Ecto neural progenitor cell (in vitro differentiated cells): ENCODE results near the gene NUTM2D.
"Not testable (repeated sequence)": the region's sequence is repeated elsewhere in the genome, so short reads cannot be mapped to it uniquely, and the experiment has no call there.

ENCODE experiments used
- DNase-seq: peaks from one replicate; pipeline ENCODE4 v3.0.0-alpha.2; 2018; ENCODE audit warnings: low spot score

NUTM2D gene

GRCh38 chr10:87357444-87357843 lies at the start of gene NUTM2D:
TSS of gene NUTM2D (plus strand) at chr10:87357744. CDS start at chr10:87358266, 522 bp downstream.
- DNase-seq: not testable (repeated sequence)

GRCh38 chr10:87308702-87309101 lies 48.8 kb upstream of the NUTM2D start:
- not testable (repeated sequence) for DNase-seq

GRCh38 chr10:87309657-87310056 lies 47.9 kb upstream of the NUTM2D start:
- not testable (repeated sequence) for DNase-seq

- not testable (repeated sequence) for DNase-seq
These were observed 46.0 kb upstream of the NUTM2D start for GRCh38 chr10:87311521-87311920.

- DNase-seq: not testable (repeated sequence)
These were observed 43.7 kb upstream of the NUTM2D start for GRCh38 chr10:87313649-87314359.

- not testable (repeated sequence) for DNase-seq
These were observed 43.1 kb upstream of the NUTM2D start for GRCh38 chr10:87314360-87314973.

GRCh38 chr10:87321505-87321904 lies 36.0 kb upstream of the NUTM2D start:
- DNase-seq: not testable (repeated sequence)

- not testable (repeated sequence) for DNase-seq
These were observed 33.0 kb upstream of the NUTM2D start for GRCh38 chr10:87324559-87324958.

- DNase-seq: not testable (repeated sequence)
These were observed 29.6 kb upstream of the NUTM2D start for GRCh38 chr10:87327958-87328357.

GRCh38 chr10:87329131-87329530 lies 28.4 kb upstream of the NUTM2D start:
- not testable (repeated sequence) for DNase-seq

- not testable (repeated sequence) for DNase-seq
These were observed 24.9 kb upstream of the NUTM2D start for GRCh38 chr10:87332687-87333086.

- not testable (repeated sequence) for DNase-seq
These were observed 17.1 kb upstream of the NUTM2D start for GRCh38 chr10:87340411-87340810.

GRCh38 chr10:87341546-87342142 lies 15.9 kb upstream of the NUTM2D start:
- DNase-seq: peak; percentile 44

GRCh38 chr10:87342249-87342710 lies 15.3 kb upstream of the NUTM2D start:
- DNase-seq: peak; percentile 88

- DNase-seq: peak; percentile 84
These were observed 14.8 kb upstream of the NUTM2D start for GRCh38 chr10:87342711-87343258.

- not testable (repeated sequence) for DNase-seq
These were observed 11.8 kb upstream of the NUTM2D start for GRCh38 chr10:87345743-87346142.

GRCh38 chr10:87350161-87350560 lies 7.4 kb upstream of the NUTM2D start:
- DNase-seq: not testable (repeated sequence)

- not testable (repeated sequence) for DNase-seq
These were observed 4.7 kb upstream of the NUTM2D start for GRCh38 chr10:87352825-87353224.

- not testable (repeated sequence) for DNase-seq
These were observed 2.4 kb upstream of the NUTM2D start for GRCh38 chr10:87355110-87355509.

- not testable (repeated sequence) for DNase-seq
These were observed 615 bp downstream of the NUTM2D start for GRCh38 chr10:87358159-87358558.

- DNase-seq: not testable (repeated sequence)
These were observed 12.1 kb downstream of the NUTM2D start for GRCh38 chr10:87369514-87370112.

- not testable (repeated sequence) for DNase-seq
These were observed 16.5 kb downstream of the NUTM2D start for GRCh38 chr10:87374091-87374490.
